Activated T-cell treated with anti-CD3 and anti-CD28 coated beads, Interleukin-2, amount 50 U/mL, for 1 hour (primary cell): ENCODE measurements around the gene LSS.

Experiments used
- DNase-seq: peaks from one replicate; pipeline ENCODE4 v3.0.0-alpha.2; 2020

The LSS gene

GRCh38 chr21:46165098-46165497, 63.5 kb downstream of the LSS start:
- no peak for DNase-seq

GRCh38 chr21:46163380-46163779, 65.2 kb downstream of the LSS start:
- no peak for DNase-seq

GRCh38 chr21:46161633-46162592, 66.7 kb downstream of the LSS start:
- no peak for DNase-seq

GRCh38 chr21:46160907-46161632, 67.5 kb downstream of the LSS start:
- DNase-seq = peak; percentile 16

GRCh38 chr21:46160657-46160906, 68.0 kb downstream of the LSS start:
- no peak for DNase-seq

- no peak for DNase-seq
These were observed 68.5 kb downstream of the LSS start for GRCh38 chr21:46159841-46160656.

- no peak for DNase-seq
These were observed 69.2 kb downstream of the LSS start for GRCh38 chr21:46159390-46159789.

GRCh38 chr21:46158666-46159300, 69.8 kb downstream of the LSS start:
- DNase-seq = no peak

- no peak for DNase-seq
These were observed 70.6 kb downstream of the LSS start for GRCh38 chr21:46157987-46158451.

- no peak for DNase-seq
These were observed 71.1 kb downstream of the LSS start for GRCh38 chr21:46157396-46157986.

GRCh38 chr21:46156678-46157077, 71.9 kb downstream of the LSS start:
- no peak for DNase-seq

GRCh38 chr21:46156378-46156645, 72.3 kb downstream of the LSS start:
- DNase-seq = no peak

- DNase-seq = peak; percentile 13
These were observed 72.8 kb downstream of the LSS start, which contains the start of gene FTCD for GRCh38 chr21:46155514-46156377. Gene FTCD (minus strand): TSS chr21:46155579. CDS start chr21:46155523, 56 bp downstream.

GRCh38 chr21:46154955-46155513, 73.5 kb downstream of the LSS start:
- peak; percentile 11 for DNase-seq

- peak; percentile 11 for DNase-seq
These were observed 74.2 kb downstream of the LSS start for GRCh38 chr21:46154155-46154954.

GRCh38 chr21:46153247-46154154, 75.1 kb downstream of the LSS start:
- DNase-seq = peak; percentile 12

GRCh38 chr21:46152927-46153246, 75.7 kb downstream of the LSS start:
- DNase-seq = no peak

- DNase-seq = no peak
These were observed 76.3 kb downstream of the LSS start for GRCh38 chr21:46151989-46152926.
